Islet precursor cell (in vitro differentiated cells): Measurements from ENCODE around the gene DGKI.

Experiments used
- DNase-seq: peaks from one replicate; pipeline ENCODE4 v3.0.0-alpha.2; 2018

The DGKI gene

GRCh38 chr7:137774793-137775201 is 72.0 kb downstream of the DGKI start:
- DNase-seq = no peak

DNA sequence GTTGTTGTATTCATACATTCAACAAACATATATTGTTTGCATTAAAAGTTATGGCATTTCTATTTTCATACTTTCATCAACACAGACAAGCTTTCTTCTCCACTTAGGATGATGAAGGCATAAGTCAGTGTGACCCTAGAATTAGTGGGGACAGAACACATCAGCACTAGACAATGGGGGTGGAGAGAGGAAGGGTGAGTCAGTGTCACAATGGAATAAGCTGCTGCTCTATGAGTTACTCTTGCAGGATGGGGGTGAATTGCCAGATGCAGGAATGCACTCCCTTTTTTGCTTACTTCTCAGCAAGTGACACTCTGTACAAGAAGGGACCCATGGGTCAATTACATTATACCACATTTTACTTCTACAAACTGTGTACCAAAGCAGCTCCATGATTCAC is 74.0 kb downstream of the DGKI start:
- no peak for DNase-seq

DNA sequence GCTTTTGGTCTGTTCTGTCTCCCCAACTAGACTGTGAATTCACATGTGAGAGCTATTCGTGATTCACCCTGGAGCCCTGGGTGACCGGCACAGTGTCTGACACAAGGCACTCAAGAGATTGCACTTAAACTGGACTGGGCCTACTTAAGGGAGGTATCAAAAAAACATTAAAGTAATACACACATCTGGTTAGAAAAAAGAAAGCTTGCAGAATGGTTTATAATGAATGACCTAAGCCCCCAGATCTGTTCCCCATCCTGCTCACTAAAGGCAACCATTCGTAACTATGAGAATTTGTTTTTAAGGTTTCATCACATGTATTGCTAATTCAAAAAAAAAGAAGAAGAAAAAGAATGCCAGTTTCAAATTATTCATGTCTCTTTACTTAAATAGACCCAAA is 74.5 kb downstream of the DGKI start:
- no peak for DNase-seq

- no peak for DNase-seq
Observed at GRCh38 chr7:137771679-137772078, 75.1 kb downstream of the DGKI start.

- DNase-seq = no peak
Observed at GRCh38 chr7:137771273-137771672, 75.5 kb downstream of the DGKI start.

- no peak for DNase-seq
Observed at GRCh38 chr7:137768366-137768765, 78.4 kb downstream of the DGKI start.

DNA sequence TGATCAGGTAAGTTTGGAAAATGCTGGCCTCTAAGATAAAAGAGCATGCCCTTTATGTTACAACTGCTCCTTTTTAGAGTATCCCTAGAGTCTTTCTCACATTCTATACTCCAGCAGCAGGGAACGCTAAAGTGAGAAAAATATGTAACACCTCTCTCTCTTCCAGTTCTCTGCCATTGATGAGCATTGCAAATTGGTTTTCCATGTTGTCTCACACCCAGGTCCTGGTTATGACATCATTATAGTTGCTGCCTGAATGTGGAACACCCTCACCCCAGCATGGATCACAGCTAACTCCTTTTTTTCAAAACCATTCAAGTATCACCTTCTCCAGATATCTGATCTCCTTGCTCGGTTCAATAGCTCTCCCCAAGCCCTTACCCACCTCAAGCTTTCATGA is 84.4 kb downstream of the DGKI start:
- DNase-seq = no peak

DNA sequence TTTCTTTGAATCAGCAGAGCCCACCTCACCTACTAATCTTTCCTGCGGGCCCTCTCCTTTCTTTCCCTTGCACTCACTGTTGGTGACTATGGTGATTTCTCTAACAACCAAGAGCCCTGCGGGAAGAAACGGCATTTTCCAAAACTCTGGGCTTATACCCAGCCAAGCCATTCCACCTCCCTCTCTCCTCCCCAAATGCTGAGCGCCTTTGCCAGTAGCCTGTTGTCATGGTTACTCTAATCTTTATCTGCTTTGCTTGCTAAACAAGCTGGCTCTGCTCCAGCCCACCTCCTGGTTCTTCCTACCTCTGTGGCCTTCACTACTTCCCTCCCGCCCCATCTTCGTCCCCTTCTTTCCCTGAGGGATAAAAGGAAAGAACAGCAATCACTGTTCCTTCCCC is 86.7 kb downstream of the DGKI start:
- DNase-seq = no peak

- DNase-seq = no peak
Observed at GRCh38 chr7:137757146-137757925, 89.4 kb downstream of the DGKI start.

GRCh38 chr7:137755846-137756651 is 90.7 kb downstream of the DGKI start:
- no peak for DNase-seq

DNA sequence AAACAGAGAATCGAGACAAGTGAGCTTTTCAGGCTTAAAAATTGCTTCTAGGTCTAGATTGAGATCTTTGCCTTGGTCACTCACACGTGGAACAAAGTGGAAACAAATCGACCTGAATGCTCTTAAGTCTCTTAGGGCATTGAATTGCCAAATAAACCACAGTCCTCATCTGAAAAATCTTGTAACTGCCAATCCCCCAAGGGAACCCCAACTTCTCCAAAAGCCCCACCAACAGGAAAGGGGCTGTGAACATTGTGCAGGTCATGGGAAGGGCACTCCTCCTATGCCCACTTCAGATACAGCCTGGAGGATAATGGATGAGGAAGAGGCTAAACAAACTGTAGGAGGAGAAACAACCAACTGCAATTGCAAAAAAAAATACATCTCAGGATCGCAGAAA is 91.3 kb downstream of the DGKI start:
- DNase-seq = no peak

DNA sequence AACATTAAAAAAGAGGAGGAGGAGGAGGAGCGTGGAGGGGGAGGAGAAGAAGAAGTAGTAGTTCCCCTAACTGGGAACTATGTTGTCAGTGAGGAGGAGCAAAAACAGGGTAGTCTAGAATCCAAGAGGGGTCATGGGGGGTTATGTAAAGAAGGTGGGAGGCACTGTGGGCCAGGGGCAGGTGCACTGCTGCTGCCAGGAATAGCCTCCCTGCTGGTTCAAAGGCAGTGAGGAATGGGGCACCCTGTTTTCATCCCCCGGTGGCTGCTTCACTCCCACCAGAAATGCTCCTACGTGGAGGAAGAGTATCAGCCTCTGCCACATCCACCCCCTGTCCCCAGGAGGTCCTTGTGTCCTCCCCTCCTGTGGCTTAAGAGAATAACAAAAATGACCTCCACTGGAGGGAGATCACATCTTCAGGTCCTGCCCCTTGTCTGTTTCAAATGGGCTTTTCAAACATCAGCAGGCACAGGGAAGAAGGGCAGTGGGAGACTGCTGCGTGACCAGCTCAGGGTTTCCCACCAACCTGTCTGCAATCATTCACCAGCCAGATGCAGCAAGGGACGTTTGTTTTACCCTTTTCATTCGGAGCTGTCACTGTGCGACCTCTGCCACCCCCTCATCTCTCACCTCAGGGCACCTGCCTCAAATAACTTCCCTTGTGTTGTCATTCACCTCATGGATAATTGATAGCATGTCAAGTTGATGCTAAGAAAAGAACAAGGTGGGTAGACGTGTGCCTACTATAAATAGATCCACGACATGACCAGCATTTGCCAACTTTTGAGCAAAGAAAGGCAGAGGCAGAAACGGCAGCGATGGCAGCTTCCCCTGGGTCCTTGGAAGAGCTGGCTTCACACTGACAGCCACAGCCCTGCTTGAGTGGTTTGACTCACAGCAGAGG is 92.6 kb downstream of the DGKI start:
- DNase-seq = no peak

- no peak for DNase-seq
Observed at GRCh38 chr7:137753575-137753947, 93.2 kb downstream of the DGKI start.

DNA sequence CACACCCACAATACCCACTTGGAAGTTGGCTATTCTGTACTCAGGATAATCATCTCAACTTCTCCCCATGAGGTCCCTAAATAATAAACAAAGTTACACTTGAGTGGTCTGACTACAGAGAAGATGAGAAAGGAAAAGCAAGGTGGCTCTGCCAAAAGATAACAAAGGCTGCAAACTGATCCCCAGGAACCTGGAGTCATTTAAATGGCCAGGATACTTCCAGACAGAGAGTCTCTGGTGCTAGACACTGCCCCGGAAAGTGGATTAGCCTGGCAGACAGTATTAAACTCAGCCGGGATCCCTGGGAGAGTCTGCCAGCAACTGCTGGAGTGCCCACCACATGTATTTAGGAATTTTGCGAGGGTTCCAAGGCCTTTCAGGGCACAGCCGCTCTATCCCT is 93.7 kb downstream of the DGKI start:
- DNase-seq = no peak

DNA sequence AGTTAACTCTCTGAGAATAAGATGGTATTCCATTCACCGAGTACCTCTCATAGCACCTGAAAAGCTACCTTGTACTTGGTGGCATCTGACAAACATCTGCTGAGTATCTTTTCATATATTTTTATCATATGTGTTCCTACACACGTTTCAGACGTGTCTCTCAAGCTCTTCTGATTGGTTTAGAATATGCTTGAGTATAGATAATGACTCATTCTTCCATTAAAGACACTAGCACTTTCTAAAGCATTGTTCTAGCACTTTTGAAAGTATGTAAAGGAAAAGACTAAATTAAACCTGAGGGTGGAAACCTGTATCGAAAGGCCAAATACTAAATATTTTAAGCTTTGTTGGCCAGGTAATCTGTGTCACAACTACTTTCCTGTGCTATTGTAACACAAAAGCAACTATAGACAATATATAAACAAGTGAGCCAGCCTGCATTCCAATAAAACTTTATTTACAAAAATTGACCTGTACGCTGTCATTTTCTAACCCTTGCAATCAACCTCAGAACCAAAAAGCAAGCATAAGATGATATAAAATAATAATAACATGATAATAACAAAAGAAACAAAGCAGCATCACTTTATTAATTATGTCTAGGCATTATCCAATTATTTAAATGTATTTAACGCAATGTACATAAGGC is 95.3 kb downstream of the DGKI start:
- DNase-seq = no peak

DNA sequence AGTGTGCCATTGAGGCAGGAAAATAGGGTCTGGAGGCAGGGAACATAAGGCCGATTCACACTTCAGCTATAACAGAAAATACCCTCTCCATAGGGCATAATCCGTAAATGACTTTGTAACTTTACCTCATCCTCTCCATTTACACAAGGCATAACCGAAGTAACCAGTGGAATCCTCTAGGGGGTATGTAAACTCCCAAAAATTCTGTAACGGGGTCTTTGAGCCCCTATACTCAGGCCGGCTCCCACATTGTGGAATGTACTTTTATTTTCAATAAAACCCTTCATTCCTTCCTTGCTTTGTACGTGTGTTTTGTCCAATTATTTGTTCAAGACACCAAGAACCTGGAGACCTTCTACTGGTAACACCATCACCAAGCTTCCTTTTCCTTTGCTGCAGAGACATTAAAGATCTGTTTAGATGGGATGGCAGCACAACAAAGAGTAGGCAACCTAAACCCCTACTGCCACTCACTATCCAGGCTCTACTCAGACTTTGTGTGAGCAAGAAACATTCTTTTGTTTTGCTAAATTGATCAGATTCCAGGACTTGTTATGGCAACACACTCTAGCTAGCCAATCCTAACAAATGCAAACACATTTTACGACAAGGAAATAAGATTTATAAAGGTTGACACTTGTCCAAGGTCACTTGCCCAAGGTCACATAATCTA is 99.3 kb downstream of the DGKI start:
- no peak for DNase-seq

DNA sequence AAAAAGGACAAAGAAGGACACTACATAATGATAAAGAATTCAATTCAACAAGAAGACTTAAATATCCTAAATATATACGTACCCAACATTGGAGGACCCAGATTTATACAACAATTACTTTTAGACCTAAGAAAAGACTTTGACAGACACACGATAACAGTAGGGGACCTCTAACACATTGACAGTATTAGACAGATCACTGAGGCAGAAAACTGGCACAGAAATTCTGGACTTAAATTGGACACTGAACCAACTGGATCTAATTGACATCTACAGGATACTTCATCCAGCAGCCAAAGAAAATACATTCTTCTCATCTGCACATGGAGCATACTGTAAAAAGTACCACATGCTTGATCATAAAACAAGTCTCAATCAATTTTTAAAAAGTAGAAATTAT is 103.8 kb downstream of the DGKI start:
- no peak for DNase-seq

DNA sequence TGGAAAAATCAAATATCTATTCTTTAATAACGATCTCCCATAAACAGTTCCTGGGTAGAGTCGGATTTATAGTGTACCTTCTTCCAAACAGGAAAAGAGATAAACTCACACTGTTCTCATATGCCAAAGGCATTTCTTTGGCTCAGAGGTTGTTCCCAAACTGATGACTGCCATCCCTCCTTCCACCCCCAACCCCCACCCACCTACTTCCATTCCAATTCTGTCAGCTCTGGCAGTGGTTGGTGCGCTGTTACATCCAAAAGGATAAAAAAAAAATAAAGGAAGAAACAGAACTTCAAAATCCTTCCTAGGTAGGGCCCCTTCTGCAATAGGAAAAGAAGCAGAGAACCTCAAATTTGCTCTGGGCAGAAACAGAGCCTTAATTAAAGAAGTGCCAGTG is 104.7 kb downstream of the DGKI start:
- DNase-seq = no peak

DNA sequence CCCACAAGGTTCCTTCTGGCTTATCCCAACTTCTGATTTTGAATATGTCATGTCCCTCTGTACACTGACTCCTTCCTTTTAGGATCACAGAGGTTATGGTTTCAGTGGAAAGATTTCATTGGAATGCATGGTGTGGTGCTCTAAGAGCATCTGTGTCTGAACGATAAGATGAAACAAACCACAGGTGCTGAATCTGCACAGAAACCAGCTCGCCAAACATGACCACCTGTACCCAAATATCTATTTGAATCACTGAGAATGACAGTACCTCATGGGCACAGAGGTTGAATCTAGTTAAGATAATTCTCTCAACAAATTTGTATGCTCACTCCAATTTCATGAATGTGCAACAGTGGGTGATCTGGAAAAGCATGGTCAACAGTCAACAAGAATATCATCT is 105.3 kb downstream of the DGKI start:
- no peak for DNase-seq

- DNase-seq = no peak
Observed at GRCh38 chr7:137734221-137734620, 112.6 kb downstream of the DGKI start.

- no peak for DNase-seq
Observed at GRCh38 chr7:137732168-137732567, 114.6 kb downstream of the DGKI start.

DNA sequence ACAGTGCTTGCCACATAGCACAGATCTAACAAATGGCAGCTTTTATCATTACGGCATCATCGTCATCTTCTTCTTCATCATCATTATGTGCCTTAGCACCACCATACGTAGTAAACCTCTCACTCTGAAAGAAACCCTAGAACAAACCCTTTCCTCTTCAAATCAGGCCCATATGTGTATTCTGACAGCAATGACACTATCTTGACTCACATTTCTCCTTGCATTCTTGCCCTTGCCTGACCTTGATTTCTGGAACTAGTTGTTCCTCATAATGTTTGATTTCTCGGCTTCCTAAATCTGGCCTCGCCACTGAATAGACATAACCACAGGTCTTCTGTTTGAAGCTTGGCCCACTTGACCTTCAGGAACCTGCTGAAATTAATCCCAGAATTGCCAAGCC is 115.3 kb downstream of the DGKI start:
- no peak for DNase-seq
